RCC 7860 (cell line): ENCODE data around the gene TAS2R5.
"Not testable (repeated sequence)": the region's sequence is repeated elsewhere in the genome, so short reads cannot be mapped to it uniquely, and the experiment has no call there.

Experiments
- DNase-seq: peaks from one replicate; pipeline ENCODE4 v3.0.0-alpha.2; 2015; ENCODE audit warnings: low spot score
- FAIRE-seq: peaks from 2 replicates; lab custom pipeline; 2012; peaks lifted over from hg19 to GRCh38; lab: Jason Lieb, UNC

Gene TAS2R5, protein sequence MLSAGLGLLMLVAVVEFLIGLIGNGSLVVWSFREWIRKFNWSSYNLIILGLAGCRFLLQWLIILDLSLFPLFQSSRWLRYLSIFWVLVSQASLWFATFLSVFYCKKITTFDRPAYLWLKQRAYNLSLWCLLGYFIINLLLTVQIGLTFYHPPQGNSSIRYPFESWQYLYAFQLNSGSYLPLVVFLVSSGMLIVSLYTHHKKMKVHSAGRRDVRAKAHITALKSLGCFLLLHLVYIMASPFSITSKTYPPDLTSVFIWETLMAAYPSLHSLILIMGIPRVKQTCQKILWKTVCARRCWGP

DNA sequence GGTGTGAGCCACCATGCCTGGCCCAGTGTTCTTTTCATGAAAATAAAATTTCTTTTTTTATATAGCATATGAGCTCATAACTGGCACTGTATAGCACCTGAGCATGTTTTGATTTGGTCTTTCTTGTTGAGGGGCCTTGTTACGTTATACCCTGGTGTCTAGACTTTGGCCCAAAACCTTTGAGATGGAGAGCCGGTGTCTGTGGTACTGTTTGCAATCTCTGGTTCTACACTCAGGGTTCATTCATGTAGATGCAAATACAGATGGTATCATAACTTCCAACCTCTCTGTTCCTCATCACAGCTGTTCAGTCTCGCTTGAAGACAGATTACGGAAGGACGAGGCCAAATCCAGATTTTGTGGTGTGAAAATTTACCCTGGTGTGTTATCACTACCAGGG, at the start of gene TAS2R5:
Gene TAS2R5, plus strand, starts transcription at position 301 of the 400 bp plus-strand sequence. CDS start 145 bp downstream, outside the sequence.
- FAIRE-seq: no peak
- no peak for DNase-seq

DNA sequence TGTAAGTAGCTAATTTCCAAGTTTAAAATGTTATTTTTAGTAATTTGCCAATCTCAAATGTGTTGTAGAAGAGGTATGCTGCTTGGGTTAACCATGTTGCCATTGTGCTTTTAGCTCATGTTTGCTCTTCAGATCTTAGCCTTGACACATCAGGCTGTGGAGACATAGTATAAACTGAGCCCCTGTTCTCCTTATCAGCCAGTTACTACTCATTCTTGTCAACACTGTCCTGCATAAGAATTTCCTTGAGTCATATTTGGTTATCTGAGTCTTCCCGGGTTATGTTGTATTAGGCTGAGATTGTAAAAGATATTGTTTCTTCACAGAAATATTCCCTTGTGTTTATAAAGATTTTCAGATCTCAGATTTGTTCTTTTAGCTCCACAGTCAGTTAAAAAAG, 47.8 kb upstream of the TAS2R5 start:
- FAIRE-seq: no peak
- no peak for DNase-seq

DNA sequence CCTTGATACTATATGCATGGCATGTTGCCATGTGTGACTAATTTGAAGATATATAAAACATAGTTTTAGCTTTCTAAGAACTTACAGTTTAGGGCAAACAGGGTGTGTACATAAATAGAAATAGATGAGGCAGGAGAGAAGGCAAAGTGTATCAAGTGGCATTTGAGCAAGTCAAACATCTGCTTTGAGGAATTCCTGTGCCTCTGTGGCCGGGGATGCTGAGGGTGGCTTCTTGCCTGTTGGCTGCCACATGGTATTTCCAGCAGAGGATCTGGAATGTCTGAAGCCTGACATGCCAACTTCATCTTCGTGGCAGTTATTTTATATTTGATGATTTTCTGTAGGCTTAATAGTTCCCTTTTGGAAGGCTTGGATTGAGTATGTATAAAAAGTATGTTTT, 45.9 kb upstream of the TAS2R5 start:
- DNase-seq (no peak), FAIRE-seq (no peak)

DNA sequence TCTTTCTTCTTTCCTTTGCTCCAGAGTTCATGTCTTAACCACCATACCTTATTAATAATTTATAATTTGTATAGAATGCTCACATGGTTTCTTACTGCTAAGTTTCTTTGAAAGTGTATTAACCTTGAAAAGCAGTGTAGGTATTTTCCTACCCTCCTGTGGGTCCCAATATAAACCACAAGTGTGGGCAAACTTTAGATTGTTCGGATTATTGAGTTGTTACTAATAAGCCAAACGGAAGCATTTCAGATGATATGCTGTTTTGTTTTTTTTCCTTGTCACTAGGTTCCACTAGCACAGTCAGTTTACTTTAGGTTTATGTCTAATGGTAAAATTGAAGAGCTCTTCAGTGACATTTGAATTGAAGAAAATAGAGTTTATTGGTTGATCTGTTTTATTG, 41.6 kb upstream of the TAS2R5 start:
- FAIRE-seq (no peak), DNase-seq (peak; percentile 42)

DNA sequence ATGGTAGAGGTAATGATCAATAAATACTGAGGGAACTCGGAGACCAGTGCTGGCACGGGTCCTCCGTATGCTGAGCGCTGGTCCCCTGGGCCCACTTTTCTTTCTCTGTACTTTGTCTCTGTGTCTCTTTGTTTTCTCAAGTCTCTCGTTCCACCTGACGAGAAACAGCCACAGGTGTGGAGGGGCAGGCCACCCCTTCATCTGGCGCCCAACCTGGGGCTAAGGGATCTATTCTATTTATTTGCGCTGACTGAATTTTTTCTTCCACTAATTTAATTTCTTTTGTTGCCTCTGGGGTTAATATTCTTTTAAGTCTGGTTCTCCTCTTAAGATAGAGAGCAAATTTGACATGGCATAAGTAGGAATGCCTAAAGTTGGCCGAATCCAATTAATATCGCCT, 38.1 kb upstream of the TAS2R5 start:
- DNase-seq, FAIRE-seq: not testable (repeated sequence)

DNA sequence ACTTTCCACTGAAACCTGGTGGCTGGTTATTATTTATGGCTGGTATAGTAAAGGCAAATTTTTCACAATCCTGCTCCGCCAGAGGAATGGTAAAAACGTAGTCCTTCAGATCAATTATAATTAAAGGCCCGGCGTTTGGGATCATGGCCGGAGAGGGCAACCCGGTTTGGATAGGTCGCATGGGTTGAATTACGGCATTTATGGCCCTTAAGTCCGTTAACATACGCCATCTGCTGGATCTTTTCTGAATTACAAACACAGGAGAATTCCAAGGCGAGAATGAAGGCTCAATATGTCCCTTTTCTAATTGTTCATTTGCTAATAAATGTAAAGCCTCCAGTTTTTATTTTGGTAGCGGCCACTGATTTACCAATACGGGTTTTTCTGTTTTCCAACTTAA, 37.4 kb upstream of the TAS2R5 start:
- DNase-seq (no peak), FAIRE-seq (no peak)

DNA sequence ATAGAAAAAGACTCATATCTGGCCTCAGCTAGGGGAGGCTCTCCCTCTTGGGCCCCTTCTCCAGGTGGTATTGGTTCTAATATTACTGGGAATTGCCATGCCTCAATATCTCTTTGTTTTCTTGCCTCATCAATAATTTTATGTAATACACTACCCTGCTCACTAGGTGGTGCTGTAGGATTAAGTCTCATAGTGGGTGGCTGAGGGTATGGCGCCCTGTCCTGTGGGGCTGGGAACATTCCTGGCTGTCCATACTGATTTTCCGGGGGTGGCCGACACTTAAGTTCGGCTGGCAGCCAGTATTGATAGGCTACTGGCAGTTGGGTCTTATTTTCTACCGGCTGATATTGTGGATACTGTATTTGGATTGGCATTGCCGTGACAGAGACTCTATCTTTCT, 35.1 kb upstream of the TAS2R5 start:
- DNase-seq (peak; percentile 23), FAIRE-seq (no peak)

DNA sequence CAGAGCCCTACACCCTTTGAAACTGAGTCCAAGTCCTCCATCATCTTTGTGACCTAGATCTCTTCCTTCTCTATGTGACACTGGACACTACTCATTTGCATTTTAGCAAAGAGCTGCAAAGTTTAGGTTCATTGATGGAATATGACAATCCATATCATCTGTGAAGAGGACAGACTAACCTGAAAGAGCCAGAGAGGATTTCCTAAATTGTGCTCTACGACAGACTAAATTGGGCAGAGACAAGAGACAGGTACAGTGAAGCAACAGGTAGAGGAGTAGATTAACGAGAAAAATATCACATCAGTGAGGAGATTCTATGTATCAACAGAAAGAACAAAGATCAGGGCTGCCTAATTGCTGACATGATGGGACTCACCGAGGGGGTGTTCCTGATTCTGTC, 26.2 kb upstream of the TAS2R5 start, which contains the start of gene TAS2R3:
Gene TAS2R3, plus strand, starts transcription at position 301 of the 400 bp plus-strand sequence. Its CDS starts 62 bp downstream, at position 363.
- DNase-seq: no peak
- FAIRE-seq: no peak

DNA sequence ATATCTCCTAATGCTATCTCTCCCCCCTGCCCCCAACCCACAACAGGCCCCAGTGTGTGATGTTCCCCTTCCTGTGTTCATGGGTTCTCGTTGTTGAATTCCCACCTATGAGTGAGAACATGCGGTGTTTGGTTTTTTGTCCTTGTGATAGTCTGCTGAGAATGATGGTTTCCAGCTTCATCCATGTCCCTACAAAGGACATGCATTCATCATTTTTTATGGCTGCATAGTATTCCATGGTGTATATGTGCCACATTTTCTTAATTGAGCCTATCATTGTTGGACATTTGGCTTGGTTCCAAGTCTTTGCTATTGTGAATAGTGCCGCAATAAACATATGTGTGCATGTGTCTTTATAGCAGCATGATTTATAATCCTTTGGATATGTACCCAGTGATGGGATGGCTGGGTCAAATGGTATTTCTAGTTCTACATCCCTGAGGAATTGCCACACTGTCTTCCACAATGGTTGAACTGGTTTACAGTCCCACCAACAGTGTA, 19.9 kb upstream of the TAS2R5 start:
- not testable (repeated sequence) for DNase-seq, FAIRE-seq

DNA sequence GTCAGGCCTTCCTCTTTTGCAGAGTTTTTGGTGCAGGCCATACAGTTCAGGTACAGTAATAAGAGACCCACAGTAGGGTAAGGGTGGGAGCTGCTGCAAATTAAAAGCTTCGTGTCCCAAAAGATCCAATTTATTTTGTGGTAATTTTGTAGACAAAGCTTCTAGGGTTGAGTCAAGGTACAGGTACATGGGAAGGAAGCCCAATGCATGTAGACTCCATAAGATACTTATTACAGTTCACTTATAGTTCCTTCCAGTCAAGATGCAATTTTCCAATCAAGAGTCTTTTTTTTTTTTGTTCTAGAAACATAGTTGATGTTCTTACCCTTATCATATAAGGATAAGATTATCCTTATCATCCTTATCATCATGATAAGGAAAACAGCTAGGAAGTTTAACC, 13.6 kb upstream of the TAS2R5 start, which contains the start of gene TAS2R4:
Gene TAS2R4, plus strand, starts transcription at position 301 of the 400 bp plus-strand sequence. CDS start 1,815 bp downstream, outside the sequence.
- no peak for DNase-seq
- no peak for FAIRE-seq

DNA sequence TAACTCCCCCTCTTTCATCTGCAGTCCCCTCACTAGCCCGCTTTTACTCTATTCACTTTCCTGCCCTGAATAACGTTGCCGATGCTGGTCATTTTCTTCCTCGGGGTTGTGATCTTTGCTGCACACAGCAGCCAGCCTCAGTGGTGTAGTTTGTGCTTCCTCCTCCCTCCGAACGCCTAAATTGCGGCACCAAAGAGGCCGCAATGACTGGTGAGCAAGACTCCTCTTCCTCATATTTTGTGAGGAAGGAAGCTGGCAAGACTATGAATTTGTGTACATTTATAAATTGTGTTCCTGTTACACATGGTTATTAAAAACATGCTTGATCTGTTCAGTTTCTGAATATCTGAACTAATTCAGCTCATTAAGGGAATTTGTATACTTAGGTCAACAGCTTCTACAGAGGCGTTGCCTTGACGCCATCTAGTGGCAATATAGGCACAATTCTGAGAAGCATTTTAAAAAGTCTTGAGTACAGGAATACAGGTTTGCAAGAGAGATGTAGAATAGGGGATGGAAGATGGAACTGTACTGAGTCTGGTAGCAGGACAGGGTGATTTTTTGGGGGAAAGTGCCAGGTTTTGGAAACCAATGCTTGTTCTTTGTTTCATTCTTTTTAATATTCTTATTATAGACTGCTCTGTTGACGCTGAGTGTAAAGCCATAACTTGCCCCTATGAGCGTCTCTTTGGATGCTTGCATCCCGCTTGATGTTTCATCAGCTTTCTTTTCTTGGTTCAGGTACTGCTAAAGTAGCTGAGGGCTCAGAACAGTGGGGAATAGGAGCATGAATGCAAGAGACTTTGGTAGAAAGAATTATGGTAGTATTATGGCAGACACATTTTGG, 4.1 kb upstream of the TAS2R5 start:
- peak; percentile 59 for FAIRE-seq
- peak; percentile 57 for DNase-seq

DNA sequence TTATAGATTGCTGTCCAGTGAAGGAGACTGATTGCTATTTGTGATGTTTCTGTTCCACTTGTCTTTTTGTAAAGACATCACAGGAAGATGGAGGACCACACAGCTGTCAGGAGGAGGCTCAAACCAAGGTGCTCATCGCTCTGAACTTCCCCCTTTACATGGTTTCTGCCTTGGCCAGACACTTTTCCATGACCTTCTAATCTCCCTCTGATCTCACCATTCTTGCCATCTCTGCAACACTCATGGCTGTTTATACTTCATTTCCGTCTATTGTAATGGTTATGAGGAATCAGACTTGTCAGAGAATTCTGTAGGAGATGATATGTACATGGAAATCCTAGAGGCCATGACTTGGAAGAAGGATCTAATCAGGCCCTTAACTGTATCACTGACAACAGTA, 1.7 kb upstream of the TAS2R5 start:
- FAIRE-seq (no peak), DNase-seq (no peak)

DNA sequence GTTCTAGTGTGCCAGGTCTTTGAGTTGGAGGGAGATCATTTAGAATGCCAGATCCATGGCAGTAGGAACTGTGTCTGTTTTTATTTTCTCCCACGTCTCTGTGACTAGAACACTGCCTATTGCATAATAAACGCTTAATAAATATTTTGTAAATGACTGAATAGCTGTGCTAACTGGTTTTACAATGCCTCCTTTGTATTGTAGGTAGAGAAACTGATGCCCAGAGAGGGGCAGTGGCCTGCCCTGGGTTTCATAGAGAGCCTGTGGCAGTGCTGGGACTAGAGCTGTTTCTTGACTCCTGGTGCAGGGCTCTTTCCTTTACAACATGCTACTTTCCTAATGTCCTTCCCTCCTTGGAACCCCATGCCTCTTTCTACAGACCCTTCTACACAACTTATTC, 2.5 kb downstream of the TAS2R5 start:
- no peak for DNase-seq
- FAIRE-seq: no peak

DNA sequence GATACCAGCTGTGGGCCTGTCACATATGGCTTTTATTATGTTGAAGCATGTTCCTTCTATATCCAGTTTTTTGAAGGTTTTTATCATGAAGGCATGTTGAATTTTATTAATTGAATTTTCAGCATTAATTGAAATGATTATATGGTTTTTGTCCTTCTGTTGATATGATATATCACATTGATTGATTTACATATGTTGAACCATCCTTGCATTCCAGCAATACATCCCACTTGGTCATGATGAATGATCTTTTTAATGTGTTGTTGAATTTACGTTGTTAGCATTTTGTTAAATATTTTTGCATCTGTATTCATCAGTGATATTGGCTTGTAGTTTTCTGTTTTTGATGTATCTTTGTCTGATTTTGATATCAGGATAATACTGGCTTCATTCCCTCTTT, 30.1 kb downstream of the TAS2R5 start:
- DNase-seq (no peak), FAIRE-seq (no peak)

DNA sequence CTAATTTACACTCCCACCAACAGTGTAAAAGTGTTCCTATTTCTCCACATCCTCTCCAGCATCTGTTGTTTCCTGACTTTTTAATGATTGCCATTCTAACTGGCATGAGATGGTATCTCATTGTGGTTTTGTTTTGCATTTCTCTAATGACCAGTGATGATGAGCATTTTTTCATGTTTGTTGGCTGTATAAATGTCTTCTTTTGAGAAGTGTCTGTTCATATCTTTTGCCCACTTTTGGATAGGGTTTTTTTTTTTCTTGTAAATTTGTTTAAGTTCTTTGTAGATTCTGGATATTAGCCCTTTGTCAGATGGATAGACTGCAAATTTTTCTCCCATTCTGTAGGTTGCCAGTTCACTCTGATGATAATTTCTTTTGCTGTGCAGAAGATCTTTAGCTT, 32.4 kb downstream of the TAS2R5 start:
- DNase-seq, FAIRE-seq: not testable (repeated sequence)

DNA sequence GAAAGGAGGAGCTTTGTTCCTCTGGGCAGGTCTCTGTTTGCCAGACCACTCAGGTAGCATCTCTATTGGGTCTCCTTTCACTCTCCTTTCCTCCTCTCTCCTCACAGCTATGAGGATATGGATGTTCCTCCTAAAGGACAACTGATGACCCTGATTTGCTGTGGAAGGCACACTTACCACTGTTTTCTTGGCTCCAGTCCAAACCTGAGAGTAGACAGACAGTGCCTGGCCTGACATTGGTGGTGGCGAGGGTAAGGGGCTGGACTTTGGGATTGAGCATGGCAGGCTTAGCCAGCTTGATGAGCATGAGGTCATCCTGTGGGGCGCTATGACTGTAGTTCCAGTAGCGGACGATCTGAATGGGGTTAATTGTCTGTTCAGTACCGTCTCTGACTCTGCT, 47.7 kb downstream of the TAS2R5 start:
- DNase-seq (no peak), FAIRE-seq (no peak)

DNA sequence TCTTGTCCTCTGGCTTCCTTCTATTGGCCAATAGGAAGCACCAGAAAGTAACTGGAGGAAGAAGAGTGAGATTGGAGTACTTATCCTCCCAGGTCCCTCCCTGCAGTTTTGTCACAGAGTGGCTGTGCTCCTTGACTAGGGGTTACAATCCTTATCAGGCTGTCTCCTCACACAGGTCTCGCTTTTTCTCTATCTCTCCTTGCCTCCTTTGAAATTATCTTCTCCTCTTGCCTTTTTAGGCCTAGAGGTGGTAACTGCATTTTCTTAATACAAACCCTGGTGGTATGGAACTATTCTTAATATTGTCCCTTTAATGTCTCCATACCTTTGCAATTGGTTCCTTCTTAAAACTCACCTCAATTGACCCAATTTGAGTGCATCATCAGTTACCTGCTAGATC, 48.6 kb downstream of the TAS2R5 start:
- DNase-seq (no peak), FAIRE-seq (no peak)

DNA sequence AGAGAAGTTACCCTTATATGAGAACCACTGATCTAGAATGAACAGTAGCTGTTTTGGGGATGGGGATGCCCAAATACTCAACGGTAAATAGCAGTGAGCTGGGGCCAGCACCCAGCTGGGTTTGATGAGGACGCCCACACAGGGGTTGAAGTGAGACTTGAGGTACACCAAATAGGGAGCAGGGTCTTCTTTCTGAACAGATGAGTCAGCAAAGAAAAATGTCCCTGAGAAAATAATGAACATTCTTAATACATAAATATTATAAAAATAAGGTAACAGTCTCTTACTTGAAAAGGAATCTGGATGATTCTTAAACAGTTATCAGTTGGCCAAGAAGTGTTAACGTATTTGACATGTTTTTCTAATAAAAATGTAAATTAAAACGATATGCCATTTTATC, 49.2 kb downstream of the TAS2R5 start:
- DNase-seq (no peak), FAIRE-seq (peak; percentile 26)

DNA sequence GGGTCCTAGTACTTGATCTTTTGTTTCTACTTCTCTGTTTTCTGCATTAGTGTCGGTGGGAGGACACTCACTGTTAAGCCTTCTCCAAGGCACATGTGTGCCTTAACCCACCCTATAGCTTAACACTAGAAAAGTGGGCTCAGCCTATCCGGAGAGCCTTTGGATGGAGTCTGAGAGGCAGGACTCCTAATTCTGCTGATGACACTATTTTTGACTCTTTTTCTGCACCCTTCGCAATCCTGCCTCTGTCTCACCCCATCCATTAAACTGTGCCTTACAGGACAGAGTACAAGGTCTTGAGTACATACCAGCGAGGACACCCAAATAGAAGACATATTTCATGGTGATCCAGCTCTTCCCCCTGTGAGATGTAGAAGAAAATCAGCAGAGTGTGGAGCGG, 50.7 kb downstream of the TAS2R5 start:
- DNase-seq: no peak
- FAIRE-seq: no peak
